ENCODE measurements around the gene SNORC.
"Not testable (repeated sequence)": the region's sequence is repeated elsewhere in the genome, so short reads cannot be mapped to it uniquely, and the experiment has no call there.

The SNORC gene

DNA sequence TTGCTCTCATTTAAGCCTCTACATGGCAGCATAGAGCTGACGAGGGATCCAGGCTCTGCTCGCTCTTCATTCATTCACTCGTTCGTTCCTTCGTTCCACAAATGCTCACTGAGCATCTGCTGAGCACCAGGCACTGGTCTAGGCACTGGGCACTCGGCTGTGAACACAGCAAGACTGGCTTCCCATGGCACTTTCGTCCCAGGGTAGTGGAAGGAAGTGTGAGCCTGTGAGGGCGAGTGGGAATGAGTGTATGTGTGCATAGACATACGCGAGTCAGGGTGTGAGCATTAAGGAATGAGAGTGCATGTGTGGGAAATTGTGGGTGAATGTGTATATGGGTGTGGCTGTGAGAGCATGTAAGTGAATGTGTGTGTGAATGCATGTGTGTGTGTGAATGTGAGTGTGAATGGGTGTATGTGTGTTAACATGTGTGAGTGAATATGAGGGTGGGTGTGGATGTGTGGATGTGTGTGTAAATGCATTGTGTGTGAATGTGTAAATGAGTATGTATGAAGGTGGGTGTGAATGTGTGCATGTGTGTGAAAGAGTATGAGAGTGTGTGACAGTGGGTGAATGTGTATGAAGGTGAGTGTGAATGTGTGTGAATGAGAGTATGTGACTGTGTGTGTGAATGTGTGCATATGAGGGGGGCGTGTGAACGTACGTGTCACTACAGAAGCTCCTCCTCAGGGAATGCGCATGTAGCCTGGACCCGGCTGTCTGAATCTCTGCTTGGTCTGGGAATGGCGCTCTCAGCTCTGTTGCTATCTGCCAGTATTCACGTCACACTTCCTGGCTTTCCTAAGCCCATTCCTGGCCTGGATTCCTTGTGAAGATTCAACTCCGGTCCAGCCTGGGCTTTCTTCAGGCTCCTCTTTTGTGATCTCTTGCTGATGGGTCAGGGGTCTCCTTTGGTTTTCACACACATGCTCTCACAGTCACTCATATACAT lies 28.8 kb downstream of the SNORC start:
- no peak overlapping the region for H3K27ac ChIP-seq
- no peak for TF ChIP-seq CTCF (conservative IDR thresholded peaks at IDR 0.05)

DNA sequence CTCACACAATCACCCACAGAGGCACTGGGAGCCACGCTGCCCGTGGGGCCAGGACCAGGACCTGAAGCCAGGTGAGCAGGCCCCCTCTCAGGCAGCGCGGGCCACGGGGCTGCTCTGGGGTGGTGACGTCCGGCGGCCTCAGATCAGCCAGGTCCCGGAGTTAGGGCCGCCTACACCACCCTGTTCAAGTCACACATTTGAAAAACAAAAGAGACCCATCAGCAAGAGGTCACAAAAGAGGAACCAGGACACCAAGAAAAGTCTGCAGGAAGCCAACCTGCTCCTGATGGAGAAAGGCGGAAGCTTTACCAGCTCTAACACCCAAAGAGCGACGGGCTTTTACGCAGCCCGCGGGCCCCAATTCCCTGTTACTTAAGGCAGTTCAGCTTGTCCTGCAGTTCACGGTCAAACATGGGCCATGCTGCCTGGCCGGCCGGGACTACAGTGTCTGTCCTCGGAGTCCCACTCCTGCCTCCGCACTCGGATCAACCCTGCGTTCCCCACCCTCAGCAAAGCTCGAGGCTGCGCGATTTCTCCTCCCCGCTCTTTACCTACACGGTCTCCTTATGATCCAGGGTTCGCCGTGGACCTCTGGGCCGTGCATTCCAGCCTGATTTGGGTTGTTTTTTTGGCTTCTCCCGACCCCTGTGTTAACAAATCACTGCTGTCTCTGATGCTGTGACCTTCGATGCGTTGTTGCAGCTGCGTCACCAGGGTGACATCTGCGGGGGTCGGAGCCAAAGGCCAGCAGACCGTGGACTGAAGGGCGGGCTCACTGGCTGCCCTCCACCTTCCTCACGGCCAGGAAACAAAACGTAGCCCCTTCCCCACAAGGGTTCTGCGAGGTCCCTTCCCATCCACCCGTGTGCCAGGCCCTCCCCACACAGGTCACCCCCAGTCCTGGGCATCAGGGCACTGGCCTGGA lies 31.0 kb downstream of the SNORC start:
- no peak for TF ChIP-seq CTCF (conservative IDR thresholded peaks at IDR 0.05)
- no peak overlapping the region for H3K27ac ChIP-seq

DNA sequence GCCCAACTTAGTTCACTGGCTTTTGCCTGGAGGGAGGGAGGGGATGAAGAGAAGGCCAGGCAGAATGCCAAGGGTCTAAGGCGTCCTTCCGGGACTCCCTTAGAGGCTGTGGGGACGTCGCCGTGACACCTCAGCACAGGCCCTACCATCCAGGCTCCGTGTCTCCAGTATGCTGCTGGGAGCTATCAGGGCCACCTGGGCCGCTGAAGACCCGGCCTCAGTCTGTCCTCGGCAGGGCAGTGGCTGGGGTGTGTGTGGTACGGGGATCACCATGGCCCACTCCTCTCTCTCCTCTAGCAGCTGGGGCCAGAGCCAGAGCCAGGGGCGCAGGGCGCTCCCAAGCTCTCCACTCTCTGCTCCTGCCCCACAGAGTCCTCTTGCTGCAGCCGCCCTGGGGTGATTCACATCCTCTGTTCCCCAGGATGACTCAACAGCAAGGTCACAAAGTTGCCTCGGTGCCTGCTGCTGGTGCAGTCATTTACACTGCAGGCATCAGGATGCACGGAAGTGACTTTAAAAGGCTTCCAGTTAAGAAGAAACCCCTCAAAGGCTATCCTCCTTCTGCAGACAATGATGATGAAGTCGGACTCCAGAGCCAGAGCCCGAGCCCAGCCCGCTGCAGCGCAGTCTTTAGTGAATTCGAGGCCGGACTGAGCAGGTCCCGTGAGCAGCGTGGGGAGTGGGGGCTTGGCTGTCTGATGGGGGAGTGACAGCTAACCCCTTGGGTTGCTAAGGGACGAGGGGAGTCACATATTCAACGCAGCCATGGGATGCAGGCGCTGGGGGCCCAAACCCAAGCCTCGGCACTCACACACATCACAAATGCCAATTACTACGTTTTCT lies 31.9 kb downstream of the SNORC start:
- no peak overlapping the region for H3K27ac ChIP-seq
- TF ChIP-seq CTCF (conservative IDR thresholded peaks at IDR 0.05): no peak

GRCh38 chr2:232903989-232904388 lies 33.9 kb downstream of the SNORC start:
- no peak for TF ChIP-seq CTCF (conservative IDR thresholded peaks at IDR 0.05)
- no peak overlapping the region for H3K27ac ChIP-seq

GRCh38 chr2:232906867-232907717 lies 37.0 kb downstream of the SNORC start:
- not testable (repeated sequence) for H3K27ac ChIP-seq

DNA sequence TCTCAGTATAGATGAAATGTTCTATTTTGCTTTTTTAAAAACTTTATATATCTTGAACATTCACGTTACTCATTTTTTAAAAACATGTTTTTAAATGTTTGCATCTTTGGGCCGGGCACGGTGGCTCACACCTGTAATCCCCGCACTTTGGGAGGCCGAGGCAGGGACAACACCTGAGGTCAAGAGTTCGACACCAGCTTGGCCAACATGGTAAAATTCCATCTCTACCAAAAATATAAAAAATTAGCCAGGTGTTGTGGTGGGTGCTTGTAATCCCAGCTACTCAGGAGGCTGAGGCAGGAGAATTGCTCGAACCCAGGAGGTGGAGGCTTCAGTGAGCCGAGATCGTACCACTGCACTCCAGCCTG lies 37.6 kb downstream of the SNORC start:
- not testable (repeated sequence) for H3K27ac ChIP-seq

DNA sequence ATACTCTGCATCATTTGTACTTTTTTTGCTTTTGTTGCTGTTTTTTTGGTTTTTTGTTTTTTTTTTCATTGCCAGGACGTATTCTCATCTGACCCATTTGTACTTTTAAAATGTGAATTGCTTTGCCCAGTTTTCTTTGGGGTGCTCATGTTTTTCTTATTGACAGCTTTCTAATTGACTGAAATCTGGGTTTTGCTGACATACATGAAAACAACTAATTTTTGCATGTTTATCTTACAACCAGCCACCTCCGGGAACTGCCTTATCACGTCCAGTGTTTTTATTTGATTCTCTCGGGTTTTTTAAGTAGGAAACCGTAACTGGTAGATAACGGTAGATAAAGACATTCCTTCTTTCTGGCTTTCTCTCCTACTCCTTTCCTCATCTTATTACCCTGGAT lies 38.6 kb downstream of the SNORC start:
- no peak for TF ChIP-seq CTCF (conservative IDR thresholded peaks at IDR 0.05)
- no peak overlapping the region for H3K27ac ChIP-seq
